K562 treated with DMSO at 1 percent for 4 hours (cell line): ENCODE results near the gene VWC2. TPM values are rescaled to one million over a fixed set of nuclear protein-coding genes. Genes with fewer than 3 reads are reported as not detected.

Source experiments
- total RNA-seq: library from RNA; unstranded; fragments of 300-600 nt; gene quantifications from 2 replicates; pipeline ENCODE4 v1.2.3, GENCODE V29; 2022; ENCODE audit not compliant: insufficient read depth

The VWC2 gene
- total RNA-seq = not detected in 2 replicates

GRCh38 chr7:49773218-49773935, at the start of gene VWC2:
Gene VWC2 (plus strand): TSS chr7:49773638. CDS start chr7:49775436, 1,798 bp downstream.

